ENCODE data around the gene PRKX. TPM values are rescaled to one million over a fixed set of nuclear protein-coding genes. Genes with fewer than 3 reads are reported as not detected.
"Not testable (repeated sequence)": the region's sequence is repeated elsewhere in the genome, so short reads cannot be mapped to it uniquely, and the experiment has no call there.

PRKX gene
- total and polyA plus RNA-seq, 2 of the 8 experiments (the other 6 are each of a cell fraction or from before 2014, with no cell fraction given) = 19.4 to 55.3 TPM

DNA sequence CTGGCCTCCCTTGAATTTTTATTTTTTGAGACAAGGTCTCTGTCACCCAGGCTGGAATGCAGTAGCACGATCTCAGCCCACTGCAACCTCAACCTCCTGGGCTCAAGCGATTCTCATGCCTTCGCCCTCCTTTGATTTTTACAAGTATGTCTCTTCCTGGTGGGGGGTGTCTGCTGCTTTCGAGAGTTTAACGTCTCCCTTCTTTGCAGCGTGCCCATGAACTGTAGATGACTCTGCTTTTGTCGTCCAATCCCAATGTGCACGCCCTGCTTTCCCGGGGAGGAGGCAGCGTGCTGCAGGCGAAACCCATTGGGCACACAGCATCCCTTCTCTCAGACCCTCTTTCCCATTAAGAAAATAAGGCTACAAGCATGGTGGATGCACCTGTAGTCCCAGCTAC lies 7.0 kb downstream of the PRKX start (continued):
- TF ChIP-seq YY1 (IDR thresholded peaks at IDR 0.05; ENCODE audit: low read depth, low read length) = no peak
- no peak for TF ChIP-seq CREB1 (IDR thresholded peaks at IDR 0.05)

DNA sequence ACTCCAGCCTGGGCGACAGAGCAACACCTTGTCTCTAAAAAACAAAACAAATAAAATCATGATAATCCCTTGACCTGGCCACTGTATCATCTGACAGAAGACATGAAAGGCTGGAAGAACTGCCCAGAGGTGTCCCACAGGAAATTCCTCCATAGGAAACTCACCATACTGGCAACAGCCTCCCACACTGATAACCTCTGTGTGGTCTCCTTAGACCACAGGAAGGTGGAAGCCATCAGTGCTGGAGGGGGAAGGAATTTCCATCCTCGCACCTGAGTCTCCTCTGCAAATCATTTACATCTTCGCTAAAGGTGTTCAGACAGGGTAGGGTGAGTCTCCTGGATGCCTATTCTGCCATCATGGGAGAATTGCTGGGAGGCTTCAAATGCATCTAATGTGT lies 10.2 kb downstream of the PRKX start:
- H3K23me2 ChIP-seq (ENCODE audit: low read depth, low read length); H3K14ac ChIP-seq (ENCODE audit: insufficient read length); POLR2A ChIA-PET (ENCODE audit: partially characterized antibody); H2BK120ac ChIP-seq (replicated peaks; ENCODE audit: low read depth, low read length); H3K36me3 ChIP-seq (ENCODE audit: control insufficient read depth in 2 of 4, insufficient read depth in 4 of 4, low read length in 3 of 4); H3K27ac ChIP-seq (ENCODE audit: low read depth, low read length); H2BK15ac ChIP-seq (ENCODE audit: low read length); H3K18ac ChIP-seq (ENCODE audit: extremely low read depth, low read length); H3K9ac ChIP-seq (replicated peaks in 1 of 4; ENCODE audit: extremely low read depth in 1 of 4, low read depth in 3 of 4, low read length in 3 of 4); H3K56ac ChIP-seq (replicated peaks; ENCODE audit: insufficient read length, low read depth, low read length); H4K20me1 ChIP-seq (replicated peaks in 1 of 2; ENCODE audit: control insufficient read depth in 1 of 2, insufficient read depth in 2 of 2, low read length in 2 of 2); H3K4me3 ChIP-seq (ENCODE audit: extremely low read depth in 1 of 4, insufficient read depth in 2 of 4, low read depth in 3 of 4, low read length in 4 of 4); H3K23ac ChIP-seq (ENCODE audit: insufficient read length); H2AFZ ChIP-seq (ENCODE audit: low read length); H3K4me2 ChIP-seq (ENCODE audit: insufficient read depth in 1 of 2, low read depth in 2 of 2, low read length in 2 of 2); H3K4ac ChIP-seq (replicated peaks; ENCODE audit: insufficient read length, low read depth, low read length); H3K9me3 ChIP-seq (ENCODE audit: insufficient read depth in 2 of 2, low read depth in 1 of 2, low read length in 1 of 2); H2BK20ac ChIP-seq (ENCODE audit: low read length); CTCF ChIA-PET (ENCODE audit: partially characterized antibody); H3K4me1 ChIP-seq (replicated peaks in 1 of 4; ENCODE audit: control insufficient read depth in 3 of 4, insufficient read depth in 4 of 4, low read length in 3 of 4); H4K91ac ChIP-seq (replicated peaks; ENCODE audit: insufficient read length, low read length); H4K5ac ChIP-seq (ENCODE audit: insufficient read length, low read depth, low read length); H2BK5ac ChIP-seq (ENCODE audit: low read depth, low read length); H4K8ac ChIP-seq (ENCODE audit: extremely low read depth, insufficient read depth, low read length); H3K27me3 ChIP-seq (replicated peaks in 1 of 4; ENCODE audit: control insufficient read depth in 3 of 4, extremely low read depth in 1 of 4, insufficient read depth in 3 of 4, low read length in 3 of 4); DNase-seq (ENCODE audit: low read depth in 1 of 2, low spot score in 2 of 2); H2AK5ac ChIP-seq (ENCODE audit: low read depth, low read length); H3K79me1 ChIP-seq (ENCODE audit: low read depth, low read length): not testable (repeated sequence)
- Histone ChIP-seq H3K79me2 (ENCODE audit: control insufficient read depth in 1 of 2, insufficient read depth in 2 of 2, low read length in 2 of 2) (peaks cover 0 to 54% of the 10 kb centered on the region in 2 experiments; a peak in 3 of 4 replicates), H2BK12ac (ENCODE audit: low read depth, low read length) (0 out of 2 replicates have a peak overlapping the region, but pooled peaks have one; percentile 39)
- FAIRE-seq = peak; percentile 94
- WGBS, 2 experiments (ENCODE audit: extremely low coverage in 1 of 2, insufficient coverage in 1 of 2, insufficient read length in 1 of 2, insufficient replicate concordance in 2 of 2, low coverage in 1 of 2, low lambda C conversion rate in 2 of 2, missing lambda C conversion rate in 1 of 2) = 80% methylated on average over 1 of the region's 3 CpGs; no CpG with 5 or more reads in 1 of the 2 experiments
